HG02759 (cell line): ENCODE measurements around the gene ZNF146.
"Not testable (repeated sequence)": the region's sequence is repeated elsewhere in the genome, so short reads cannot be mapped to it uniquely, and the experiment has no call there.

Experiments used
- ATAC-seq: cut with Tn5 transposase; IDR thresholded peaks from one replicate; pipeline ENCODE4 v1.9.1; 2021; ENCODE audit warnings: mild to moderate bottlenecking, moderate library complexity; ENCODE audit not compliant: unreplicated experiment

ZNF146 gene

GRCh38 chr19:36214386-36215275 is at the start of gene ZNF146, which contains the start of gene ZNF565:
Gene ZNF146 (plus strand): TSS chr19:36215106. CDS start chr19:36236441, 21,335 bp downstream.
Gene ZNF565 (minus strand): TSS chr19:36214665. CDS start chr19:36201985, 12,680 bp downstream.
- ATAC-seq: peak; percentile 93

DNA sequence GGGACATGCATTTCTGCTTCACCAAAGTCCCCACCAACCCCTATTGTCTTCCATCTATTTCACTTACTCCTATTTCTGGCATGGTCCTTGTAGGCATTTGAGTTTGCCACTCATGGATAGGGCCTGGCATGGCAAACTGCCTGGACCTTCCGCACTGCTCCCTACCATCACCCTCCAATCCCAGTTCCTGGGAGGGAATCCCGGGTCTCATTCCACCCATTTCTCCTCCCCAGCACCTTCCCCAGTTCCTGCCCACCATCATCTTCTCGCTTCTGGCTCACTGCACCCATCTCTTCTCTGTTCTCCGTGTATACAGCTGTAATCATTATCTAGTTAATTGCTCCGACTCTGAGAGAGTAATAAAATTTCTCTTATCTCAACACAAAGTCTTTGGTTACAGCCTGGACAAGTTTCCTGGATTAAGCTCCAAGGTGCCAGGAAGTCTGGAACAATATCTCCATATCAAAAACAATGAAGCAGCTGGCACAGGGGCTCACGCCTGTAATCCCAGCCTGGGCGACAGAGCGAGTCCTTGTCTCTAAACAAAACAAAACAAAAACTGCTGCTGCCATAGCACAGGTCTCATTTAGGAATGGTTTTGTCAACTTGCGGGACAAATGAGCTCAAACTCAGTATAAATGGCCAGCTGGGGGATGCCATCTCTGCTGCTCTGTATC is 45.7 kb upstream of the ZNF146 start:
- no peak for ATAC-seq

DNA sequence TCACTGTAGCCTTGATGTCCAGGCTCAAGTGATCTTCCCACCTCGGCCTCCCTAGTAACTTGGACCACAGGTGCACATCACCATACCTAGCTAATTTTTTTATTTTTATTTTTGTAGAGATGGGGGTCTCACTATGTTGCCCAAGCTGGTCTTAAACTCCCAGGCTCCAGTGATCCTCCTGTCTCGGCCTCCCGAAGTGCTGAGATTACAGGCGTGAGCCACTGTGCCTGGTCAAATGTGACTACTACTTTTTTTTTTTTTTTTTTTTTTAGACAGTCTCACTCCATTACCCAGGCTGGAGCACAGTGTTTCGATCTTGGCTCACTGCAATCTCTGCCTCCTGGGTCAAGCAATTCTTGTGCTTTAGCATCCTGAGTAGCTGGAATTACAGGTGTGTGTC is 42.1 kb upstream of the ZNF146 start:
- no peak for ATAC-seq

DNA sequence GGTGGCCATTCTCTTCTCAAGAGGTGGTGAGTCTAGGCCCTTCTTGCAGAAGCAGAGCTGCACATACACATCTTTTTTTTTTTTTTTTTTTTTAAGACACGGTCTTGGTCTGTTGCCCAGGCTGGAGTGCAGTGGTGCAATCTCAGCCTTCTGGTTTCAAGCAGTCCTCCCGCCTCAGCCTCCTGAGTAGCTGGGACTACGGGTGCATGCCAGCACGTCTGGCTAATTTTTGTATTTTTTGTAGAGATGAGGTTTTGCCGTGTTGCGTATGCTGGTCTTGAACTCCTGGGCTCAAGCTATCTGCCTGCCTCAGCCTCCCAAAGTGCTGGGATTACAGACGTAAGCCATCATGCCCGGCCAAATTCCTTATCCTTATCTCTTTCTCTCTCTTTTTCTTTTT is 41.1 kb upstream of the ZNF146 start:
- not testable (repeated sequence) for ATAC-seq

DNA sequence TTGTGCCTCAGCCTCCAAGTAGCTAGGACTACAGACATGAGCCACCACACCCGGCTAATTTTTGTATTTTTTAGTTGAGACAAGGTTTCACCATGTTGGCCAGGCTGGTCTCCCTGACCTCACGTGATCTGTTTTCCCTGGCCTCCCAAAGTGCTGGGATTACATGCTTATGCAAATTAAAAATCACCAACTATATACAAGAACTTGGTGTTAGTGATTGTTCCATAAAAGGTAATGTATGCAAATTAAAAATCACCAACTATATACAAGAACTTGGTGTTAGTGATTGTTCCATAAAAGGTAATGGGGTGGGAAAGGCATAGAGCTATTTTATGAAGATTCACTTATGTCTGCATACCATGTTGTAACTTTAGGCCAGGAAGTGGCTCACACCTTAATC is 35.8 kb upstream of the ZNF146 start:
- ATAC-seq: not testable (repeated sequence)

DNA sequence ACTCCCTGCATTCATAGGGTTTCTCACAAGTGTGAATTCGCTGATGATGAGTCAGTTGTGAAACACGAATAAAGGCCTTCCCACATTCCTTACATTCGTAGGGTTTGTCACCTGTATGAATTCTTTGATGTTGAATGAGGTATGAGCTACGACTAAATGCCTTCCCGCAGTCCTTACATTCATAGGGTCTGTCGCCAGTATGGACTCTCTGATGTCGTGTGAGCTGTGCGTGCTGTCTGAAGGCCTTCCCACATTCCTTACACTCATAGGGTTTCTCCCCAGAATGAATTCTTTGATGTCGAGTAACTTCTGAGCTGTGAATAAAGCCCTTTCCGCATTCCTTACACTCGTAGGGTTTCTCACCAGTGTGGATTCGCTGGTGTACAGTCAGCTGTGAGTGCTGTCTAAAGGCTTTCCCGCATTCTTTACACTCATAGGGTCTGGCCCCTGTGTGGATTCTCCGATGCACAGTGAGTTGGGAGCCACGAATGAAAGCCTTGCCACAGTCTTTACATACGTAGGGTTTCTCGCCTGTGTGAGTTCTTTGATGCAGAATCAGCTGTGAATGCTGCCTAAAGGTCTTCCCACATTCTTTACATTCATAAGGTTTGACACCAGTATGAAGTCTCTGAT is 32.2 kb upstream of the ZNF146 start:
- no peak for ATAC-seq

GRCh38 chr19:36183245-36183628 is 31.7 kb upstream of the ZNF146 start:
- ATAC-seq: no peak

GRCh38 chr19:36186722-36187121 is 28.2 kb upstream of the ZNF146 start:
- not testable (repeated sequence) for ATAC-seq

- no peak for ATAC-seq
These were observed 18.7 kb upstream of the ZNF146 start for GRCh38 chr19:36196249-36196648.

- ATAC-seq: no peak
These were observed 16.8 kb upstream of the ZNF146 start for GRCh38 chr19:36198119-36198518.

DNA sequence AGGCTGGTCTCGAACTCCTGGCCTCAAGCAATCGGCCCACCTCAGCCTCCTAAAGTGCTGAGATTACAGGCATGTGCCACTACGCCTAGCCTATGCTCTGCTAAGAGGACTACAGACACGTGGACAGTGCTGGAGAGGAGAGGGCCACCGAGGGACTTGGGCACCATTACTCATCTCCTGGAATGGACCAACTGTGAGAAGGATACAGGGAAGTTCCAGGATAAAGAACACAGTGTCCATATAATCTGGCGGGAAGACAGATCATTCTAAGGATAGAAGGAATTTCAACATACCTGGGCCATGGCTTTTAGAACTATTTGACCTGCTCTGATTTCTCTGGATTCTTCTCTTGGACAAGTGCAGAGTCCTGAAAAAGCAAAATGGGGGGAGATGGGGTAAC is 13.2 kb upstream of the ZNF146 start:
- no peak for ATAC-seq

DNA sequence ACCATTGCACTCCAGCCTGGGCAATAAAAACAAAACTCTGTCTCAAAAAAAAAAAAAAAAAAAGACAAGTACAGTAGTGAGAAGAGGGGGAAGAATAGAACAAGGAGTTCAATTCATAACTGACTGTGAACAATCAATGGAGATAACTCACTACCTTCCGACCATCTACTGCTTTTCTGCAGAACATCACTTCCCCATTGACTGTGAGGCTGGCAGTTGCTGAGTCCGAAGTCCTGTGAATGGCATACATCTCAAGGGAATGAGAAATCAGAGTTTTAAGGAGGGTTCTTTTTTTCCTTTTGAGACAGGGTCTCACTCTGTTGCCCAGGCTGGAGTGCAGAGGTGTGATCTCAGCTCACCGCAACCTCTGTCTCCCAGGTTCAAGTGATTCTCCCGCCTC is 11.6 kb upstream of the ZNF146 start:
- no peak for ATAC-seq

DNA sequence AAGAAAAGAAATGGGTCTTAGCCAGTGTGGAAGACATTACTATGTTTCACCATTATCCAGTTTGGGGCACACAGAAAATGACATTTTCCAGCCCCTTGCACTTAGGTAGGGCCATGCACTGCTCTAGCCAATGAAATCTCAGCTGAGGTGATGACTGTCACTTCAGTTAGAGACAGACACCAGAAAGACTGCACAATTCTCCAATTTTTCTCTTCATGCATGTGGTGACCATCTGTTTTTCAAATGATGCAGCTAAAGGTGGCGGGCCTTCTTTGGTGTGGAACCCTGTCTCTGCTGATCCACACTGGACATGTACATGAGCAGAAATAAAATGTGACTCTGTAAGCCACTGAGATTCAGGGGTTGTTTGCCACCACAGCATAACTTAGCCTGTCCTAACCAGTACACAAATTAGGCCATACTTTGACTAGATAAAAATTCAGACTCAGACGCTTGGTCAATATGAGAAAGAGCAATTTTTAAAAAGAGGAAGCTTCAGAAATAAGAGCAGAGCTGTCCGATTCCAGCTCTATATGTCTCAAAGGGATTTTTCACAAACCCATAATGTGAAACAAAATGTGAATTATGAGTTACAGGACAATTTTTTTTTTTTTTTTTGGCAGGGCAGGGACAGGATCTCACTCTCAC is 7.2 kb upstream of the ZNF146 start:
- ATAC-seq: peak; percentile 84

- ATAC-seq: no peak
These were observed 5.5 kb upstream of the ZNF146 start for GRCh38 chr19:36209372-36209771.

- ATAC-seq: no peak
These were observed 4.4 kb upstream of the ZNF146 start for GRCh38 chr19:36210497-36210896.

- no peak for ATAC-seq
These were observed 2.0 kb upstream of the ZNF146 start for GRCh38 chr19:36212895-36213294.

GRCh38 chr19:36215276-36216123 is 594 bp downstream of the ZNF146 start:
- ATAC-seq: no peak

DNA sequence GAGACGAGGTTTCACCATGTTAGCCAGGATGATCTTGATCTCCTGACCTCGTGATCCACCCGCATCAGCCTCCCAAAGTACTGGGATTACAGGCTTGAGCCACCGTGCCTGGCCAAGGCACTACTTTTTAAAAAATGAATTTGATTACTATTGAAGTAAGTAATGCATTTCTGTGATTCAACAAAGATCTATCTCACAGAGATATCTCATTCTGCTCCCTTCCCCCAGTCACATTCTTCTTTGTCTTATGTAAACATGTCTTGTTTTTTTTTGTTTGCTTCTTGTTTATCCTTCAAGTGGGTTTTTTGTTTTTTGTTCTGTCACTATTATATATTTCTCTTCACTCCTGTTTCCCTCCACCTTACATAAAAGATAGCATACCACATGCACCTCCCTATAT is 6.6 kb downstream of the ZNF146 start:
- ATAC-seq: no peak

DNA sequence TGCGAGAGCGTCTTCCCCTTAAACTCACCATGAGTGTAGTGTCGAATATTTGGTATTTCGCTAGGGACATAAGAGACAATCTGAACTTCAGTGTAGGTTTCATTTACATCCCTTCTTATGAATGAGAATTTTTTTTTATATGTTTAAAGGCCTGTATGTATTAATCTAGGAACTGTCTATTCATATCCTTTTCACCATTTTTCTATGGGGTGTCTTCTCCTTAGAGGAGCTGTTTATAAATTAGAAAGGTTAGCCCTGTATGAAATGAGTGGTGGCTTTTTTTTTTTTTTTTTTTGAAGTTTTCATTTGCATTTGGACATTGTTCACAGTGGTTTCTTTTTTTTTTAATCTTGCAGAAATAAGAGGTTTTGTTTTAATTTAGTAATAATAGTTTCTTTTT is 7.6 kb downstream of the ZNF146 start:
- no peak for ATAC-seq

DNA sequence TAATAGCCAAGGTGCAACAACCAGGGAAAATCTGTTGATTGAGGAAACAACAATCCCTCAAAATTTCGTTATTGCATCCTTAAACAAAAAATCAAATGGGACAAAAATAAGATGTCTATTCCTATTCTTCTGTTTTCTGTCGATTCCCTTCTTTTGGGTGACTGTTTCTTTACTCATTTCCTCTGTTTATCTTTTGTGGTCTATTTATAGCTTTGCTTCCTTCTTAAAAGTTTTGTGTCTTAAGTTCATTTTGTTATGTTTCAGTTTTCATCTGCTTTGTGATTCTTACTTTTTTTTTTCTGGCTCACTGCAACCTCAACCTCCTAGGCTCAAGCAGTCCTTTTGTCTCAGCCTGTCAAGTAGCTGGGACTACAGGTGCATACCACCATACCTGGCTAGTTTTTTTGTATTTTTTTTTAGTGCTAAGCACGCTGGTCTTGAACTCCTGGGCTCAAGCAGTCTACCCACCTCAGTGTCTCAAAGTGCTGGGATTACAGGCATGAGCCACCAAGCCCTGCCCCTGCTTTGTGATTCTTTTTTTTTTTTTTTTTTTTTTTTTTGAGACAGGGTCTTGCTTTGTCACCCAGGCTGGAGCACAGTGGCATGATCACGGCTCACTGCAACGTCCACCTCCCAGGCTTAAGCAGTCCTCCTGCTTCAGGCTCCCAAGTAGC is 10.4 kb downstream of the ZNF146 start:
- no peak for ATAC-seq
